Loucy (cell line): Measurements from ENCODE around the gene SPDYE5.

ENCODE experiments used
- H2AFZ ChIP-seq: fragments of 200-600 bp; sonication (generic); 2 replicates; pipeline ENCODE4 v1.6.0; 2016; ENCODE audit warnings: antibody characterized with exemption, mild to moderate bottlenecking, low read length, moderate library complexity
- H3F3A ChIP-seq: fragments of 200-600 bp; 2 replicates; pipeline ENCODE4 v1.6.0; 2016; ENCODE audit warnings: antibody characterized with exemption, low read depth, mild to moderate bottlenecking
- H3K27me3 ChIP-seq: fragments of 200-600 bp; sonication (generic); 2 replicates; pipeline ENCODE4 v1.6.1; 2014; ENCODE audit warnings: low read length, mild to moderate bottlenecking; ENCODE audit not compliant: insufficient read depth, poor library complexity, severe bottlenecking
- H3K36me3 ChIP-seq: fragments of 200-600 bp; sonication (generic); 2 replicates; pipeline ENCODE4 v1.6.1; 2016; ENCODE audit warnings: low read length; ENCODE audit not compliant: insufficient read depth
- H3K4me1 ChIP-seq: fragments of 200-600 bp; sonication (generic); 2 replicates; pipeline ENCODE4 v1.5.1; 2014; ENCODE audit warnings: low read length, mild to moderate bottlenecking; ENCODE audit not compliant: insufficient read depth, poor library complexity, severe bottlenecking
- H3K4me2 ChIP-seq: fragments of 200-600 bp; sonication (generic); 2 replicates; pipeline ENCODE4 v1.6.0; 2014; ENCODE audit warnings: antibody characterized with exemption, low read length, low read depth, mild to moderate bottlenecking; ENCODE audit not compliant: poor library complexity, severe bottlenecking
- H3K4me3 ChIP-seq: fragments of 200-600 bp; sonication (generic); 2 replicates; pipeline ENCODE4 v1.5.1; 2014; ENCODE audit warnings: low read length, mild to moderate bottlenecking, mixed read lengths; ENCODE audit not compliant: poor library complexity, severe bottlenecking
- H3K79me2 ChIP-seq: fragments of 200-600 bp; sonication (generic); 2 replicates; pipeline ENCODE4 v1.6.1; 2014; ENCODE audit warnings: low read length; ENCODE audit not compliant: insufficient read depth
- H3K9ac ChIP-seq: fragments of 200-600 bp; sonication (generic); 2 replicates; pipeline ENCODE4 v1.6.0; 2014; ENCODE audit warnings: mild to moderate bottlenecking, low read depth, low read length, moderate library complexity; ENCODE audit not compliant: poor library complexity, severe bottlenecking
- H3K9me2 ChIP-seq: fragments of 200-600 bp; sonication (generic); replicated peaks from 2 replicates; pipeline ENCODE4 v1.6.1; 2016; ENCODE audit warnings: low read depth, low read length, mixed read lengths
- H3K9me3 ChIP-seq: fragments of 200-600 bp; sonication (generic); 2 replicates; pipeline ENCODE4 v1.6.1; 2014; ENCODE audit warnings: mild to moderate bottlenecking, antibody characterized with exemption, low read length, low read depth; ENCODE audit not compliant: insufficient read depth
- H4K20me1 ChIP-seq: fragments of 200-600 bp; sonication (generic); 2 replicates; pipeline ENCODE4 v1.6.0; 2014; ENCODE audit warnings: antibody characterized with exemption, low read length, mild to moderate bottlenecking; ENCODE audit not compliant: insufficient read depth, poor library complexity, severe bottlenecking
- CTCF ChIP-seq: fragments of 200-600 bp; sonication (generic); conservative IDR thresholded peaks from 2 replicates; pipeline ENCODE4 v1.5.1; 2014; ENCODE audit warnings: mild to moderate bottlenecking, antibody characterized with exemption, low read length
- EZH2phosphoT487 ChIP-seq: fragments of 200-600 bp; IDR thresholded peaks from 2 replicates; pipeline ENCODE4 v1.6.1; 2018; ENCODE audit warnings: antibody characterized with exemption, mild to moderate bottlenecking, moderate library complexity, borderline replicate concordance

The SPDYE5 gene

GRCh38 chr7:75532639-75533038 lies 40.5 kb downstream of the SPDYE5 start:
- no peak overlapping the region for H3K4me3 ChIP-seq
- H3K9ac ChIP-seq, result no peak overlapping the region
- peaks cover 2% of the 10 kb centered on the region for H4K20me1 ChIP-seq
- H3K36me3 ChIP-seq, result no peaks in the 10 kb centered on the region
- H3K9me3 ChIP-seq, result no peaks in the 10 kb centered on the region
- no peaks in the 10 kb centered on the region for H3K27me3 ChIP-seq
- no peaks in the 10 kb centered on the region for H3K4me1 ChIP-seq
- H3K4me2 ChIP-seq, result no peak overlapping the region
- no peak overlapping the region for H2AFZ ChIP-seq
- H3F3A ChIP-seq, result no peaks in the 10 kb centered on the region
- peaks cover 3% of the 10 kb centered on the region for H3K79me2 ChIP-seq
- no peak for TF ChIP-seq EZH2phosphoT487
- no peak for TF ChIP-seq CTCF
- no peaks in the 10 kb centered on the region for H3K9me2 ChIP-seq

- no peak for TF ChIP-seq EZH2phosphoT487
- TF ChIP-seq CTCF, result no peak
- Histone ChIP-seq H4K20me1 (no peaks in the 10 kb centered on the region), H2AFZ (no peak overlapping the region), H3K4me3 (no peak overlapping the region), H3K4me1 (no peaks in the 10 kb centered on the region), H3K9me3 (no peaks in the 10 kb centered on the region), H3K27me3 (no peaks in the 10 kb centered on the region), H3K4me2 (no peak overlapping the region), H3F3A (no peaks in the 10 kb centered on the region), H3K9me2 (no peaks in the 10 kb centered on the region), H3K79me2 (no peaks in the 10 kb centered on the region), H3K36me3 (no peaks in the 10 kb centered on the region), H3K9ac (no peak overlapping the region)
These were observed 41.8 kb downstream of the SPDYE5 start for GRCh38 chr7:75533926-75534325.

- Histone ChIP-seq H3K9ac (no peak overlapping the region), H3K4me3 (no peak overlapping the region), H3K9me3 (no peaks in the 10 kb centered on the region), H3K27me3 (no peaks in the 10 kb centered on the region), H3K4me1 (no peaks in the 10 kb centered on the region), H3K4me2 (no peak overlapping the region), H4K20me1 (no peaks in the 10 kb centered on the region), H2AFZ (no peak overlapping the region), H3K36me3 (no peaks in the 10 kb centered on the region), H3F3A (no peaks in the 10 kb centered on the region), H3K9me2 (no peaks in the 10 kb centered on the region), H3K79me2 (no peaks in the 10 kb centered on the region)
- TF ChIP-seq CTCF (no peak), EZH2phosphoT487 (no peak)
These were observed 42.7 kb downstream of the SPDYE5 start for GRCh38 chr7:75534727-75535307.
